Activated CD4-positive, alpha-beta T cell treated with anti-CD3 and anti-CD28 coated beads, Interleukin-2, amount 50 U/mL, for 24 hours (primary cell): Measurements from ENCODE around the gene IP6K2.

Experiments
- DNase-seq, 2 donors: peaks; one replicate each; pipeline ENCODE4 v3.0.0-alpha.2; 2020; ENCODE audit warnings: low read depth in 1 of 2, low spot score in 1 of 2

Gene IP6K2

DNA sequence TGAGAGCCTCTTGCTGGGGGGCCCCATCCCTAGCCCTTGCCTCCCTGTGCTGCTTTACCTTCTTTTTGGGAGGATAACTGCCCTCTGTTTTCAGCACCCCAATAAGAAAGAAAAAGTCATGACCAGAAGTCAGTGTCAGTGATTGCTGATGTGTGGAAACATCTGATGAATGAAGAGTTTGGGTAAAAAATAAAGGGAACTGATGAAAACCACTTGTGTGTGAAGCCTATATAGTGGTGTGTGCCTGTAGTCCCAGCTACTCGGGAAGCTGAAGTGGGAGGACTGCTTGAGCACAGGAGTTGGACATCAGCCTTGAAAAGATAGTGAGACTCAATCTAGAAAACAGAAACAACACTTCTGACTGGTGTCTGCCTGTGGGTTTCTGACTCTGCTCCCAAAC, 44.5 kb downstream of the IP6K2 start:
- no peak for DNase-seq

GRCh38 chr3:48664929-48665328, 52.1 kb downstream of the IP6K2 start:
- no peak for DNase-seq

GRCh38 chr3:48664313-48664644, 52.7 kb downstream of the IP6K2 start:
- no peak for DNase-seq

- DNase-seq, result peak; percentile 67 to 81
Measured at GRCh38 chr3:48663489-48664312, 53.3 kb downstream of the IP6K2 start.

DNA sequence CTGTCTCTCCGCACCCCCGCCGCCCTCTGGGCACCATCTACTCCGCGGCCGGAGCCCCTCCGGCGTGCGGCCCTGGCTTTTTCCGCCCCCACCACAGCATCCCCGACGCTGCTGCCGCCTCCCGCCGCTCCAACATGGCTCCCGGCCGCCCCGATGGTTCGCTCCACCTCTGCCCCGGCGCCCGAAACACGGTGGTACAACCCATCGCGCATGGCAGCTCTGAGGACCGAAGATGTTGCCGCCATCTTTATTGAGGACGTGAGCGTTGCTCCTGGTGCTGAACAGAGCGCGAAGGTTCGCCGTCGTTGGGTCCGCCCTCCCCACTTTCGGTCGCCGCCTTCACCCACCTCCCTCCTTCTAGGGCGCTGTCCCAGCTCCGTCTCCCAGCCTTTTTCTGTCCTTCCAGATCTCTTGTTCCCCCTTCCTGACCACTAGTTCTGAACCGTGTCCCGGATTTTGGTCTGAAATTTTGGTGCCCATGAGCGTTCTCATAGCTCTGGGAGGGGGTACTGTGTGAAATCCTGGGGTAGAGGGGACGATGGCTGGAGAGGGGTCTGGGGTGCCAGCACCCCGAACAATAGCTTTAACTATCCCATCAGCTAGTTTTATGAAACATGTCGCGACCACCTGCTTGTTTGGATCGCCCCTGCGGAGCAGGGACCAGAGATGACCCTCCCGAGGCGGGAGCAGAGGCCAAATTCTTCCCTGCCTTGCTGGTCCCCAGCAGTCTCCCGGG, 54.1 kb downstream of the IP6K2 start, which contains the start of gene CELSR3:
TSS of gene CELSR3 (minus strand) at position 134 of the 736 bp plus-strand sequence. CDS start 252 bp downstream, outside the sequence.
- peak; percentile 16 to 25 for DNase-seq

- no peak for DNase-seq
Measured at GRCh38 chr3:48662145-48662752, 54.8 kb downstream of the IP6K2 start.

GRCh38 chr3:48661501-48662144, 55.4 kb downstream of the IP6K2 start:
- DNase-seq, result peak; percentile 58 to 67

- no peak for DNase-seq
Measured at GRCh38 chr3:48660800-48661400, 56.1 kb downstream of the IP6K2 start.

- DNase-seq, result no peak
Measured at GRCh38 chr3:48656841-48657281, 60.2 kb downstream of the IP6K2 start.

GRCh38 chr3:48656061-48656840, 60.8 kb downstream of the IP6K2 start:
- DNase-seq, result peak; percentile 73

DNA sequence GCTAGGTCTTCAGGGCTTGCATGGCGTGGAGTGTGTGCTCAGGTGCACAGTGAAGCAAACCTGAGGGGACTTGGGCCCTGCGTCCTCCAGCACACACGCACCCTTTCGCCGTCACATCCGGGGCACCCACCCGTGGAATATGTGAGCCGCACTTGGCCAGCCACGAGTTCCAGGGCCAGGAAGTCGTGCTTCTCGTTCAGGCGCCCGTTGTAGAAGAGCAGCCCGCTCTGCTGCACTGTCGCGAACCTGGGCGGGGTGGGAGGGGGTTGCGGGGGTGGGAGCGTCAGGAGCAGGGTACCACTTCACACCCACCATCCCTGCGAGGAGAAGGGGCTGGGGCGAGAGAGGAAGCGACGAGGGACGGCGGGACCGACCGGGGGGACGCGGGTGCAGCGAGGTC, 61.4 kb downstream of the IP6K2 start:
- DNase-seq, result no peak

GRCh38 chr3:48655063-48655462, 62.0 kb downstream of the IP6K2 start:
- DNase-seq, result no peak

- DNase-seq, result no peak
Measured at GRCh38 chr3:48652923-48653715, 63.9 kb downstream of the IP6K2 start.

GRCh38 chr3:48651771-48652170, 65.2 kb downstream of the IP6K2 start:
- DNase-seq, result no peak

GRCh38 chr3:48650723-48651122, 66.3 kb downstream of the IP6K2 start:
- DNase-seq, result no peak

- DNase-seq, result no peak
Measured at GRCh38 chr3:48648188-48648850, 68.7 kb downstream of the IP6K2 start.

DNA sequence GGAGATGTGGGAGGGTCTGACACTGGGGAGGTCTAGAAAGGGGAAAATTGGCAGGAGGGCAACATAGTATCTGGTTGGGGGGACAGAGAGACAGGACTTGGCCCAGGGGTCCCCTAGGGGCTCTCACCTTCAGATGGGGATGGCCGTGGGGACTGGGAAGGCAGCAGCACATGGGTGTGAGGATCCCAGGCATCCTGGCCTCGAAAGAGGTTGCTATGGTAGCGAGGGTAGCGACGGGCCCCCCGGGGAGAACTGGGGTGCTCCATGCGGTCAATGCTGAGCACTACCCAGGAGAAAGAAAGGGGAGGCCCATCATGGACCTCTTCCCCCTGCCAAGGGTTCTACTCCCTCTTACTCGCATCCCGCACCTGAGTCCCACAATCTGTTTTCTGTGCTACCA, 69.3 kb downstream of the IP6K2 start:
- no peak for DNase-seq

DNA sequence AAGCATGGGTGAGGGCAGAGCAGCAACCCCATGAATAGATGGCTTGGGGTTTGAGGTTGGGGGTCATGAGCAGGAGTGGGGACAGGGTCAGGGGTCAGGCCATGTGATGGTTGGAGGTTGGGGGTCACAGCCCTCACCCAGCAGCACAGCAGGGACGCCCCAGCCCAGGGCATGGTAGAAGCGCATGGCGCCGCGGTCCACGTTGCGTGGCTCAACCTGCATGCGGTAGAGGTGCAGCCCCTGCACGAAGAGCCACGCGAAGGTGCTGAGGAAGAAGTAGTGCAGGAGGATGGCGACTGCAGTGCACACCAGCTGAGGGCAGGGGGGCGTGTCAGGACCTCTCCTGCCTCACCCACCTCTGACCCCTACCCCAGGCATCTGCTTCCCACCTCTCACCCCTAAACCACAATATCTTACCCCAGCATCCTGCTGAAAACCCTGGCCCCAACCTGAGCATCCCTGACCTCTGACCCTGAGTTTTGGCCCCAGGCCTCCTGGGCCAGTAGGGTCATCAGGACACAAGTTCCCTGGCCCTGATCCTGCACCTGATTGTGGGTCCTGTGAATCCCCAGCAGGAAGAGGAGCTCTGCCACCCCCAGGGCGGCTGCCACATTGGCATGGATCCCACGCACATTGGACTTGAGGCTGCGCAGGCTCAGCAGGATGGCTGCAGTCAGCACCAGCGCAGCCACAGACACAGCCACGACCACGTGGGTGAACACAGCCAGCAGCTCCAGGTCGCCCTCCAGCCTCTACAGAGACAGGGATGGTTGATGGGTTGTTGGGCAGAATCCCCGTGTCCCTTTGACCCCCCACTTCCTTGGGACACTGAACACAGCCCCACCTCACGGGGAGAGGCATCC, 71.9 kb downstream of the IP6K2 start:
- DNase-seq, result no peak
